H1 (cell line): ENCODE results near the gene ZW10. TPM values are rescaled to one million over a fixed set of nuclear protein-coding genes. Genes with fewer than 3 reads are reported as not detected.

Experiments used
- CTCF ChIA-PET: fragments of 300-600 bp; sonication (Branson Sonifier 250); formaldehyde crosslinking; loops from one replicate; lab custom pipeline; 2021; ENCODE audit not compliant: partially characterized antibody; lab: Charles Lee
- POLR2A ChIA-PET: fragments of 300-600 bp; sonication (Branson Sonifier 250); formaldehyde crosslinking; loops from one replicate; lab custom pipeline; 2021; ENCODE audit warnings: inconsistent platforms; ENCODE audit not compliant: partially characterized antibody; lab: Charles Lee
- DNase-seq, 2 experiments: peaks; one replicate each; pipeline versions ENCODE4 v3.0.0 to v3.0.0-alpha.2; 2010 to 2022; ENCODE audit warnings: low spot score in 2 of 2, low read depth in 1 of 2, mixed read lengths in 1 of 2
- FAIRE-seq: peaks from 2 replicates; lab custom pipeline; 2011; peaks lifted over from hg19 to GRCh38; lab: Jason Lieb, UNC
- H2AFZ ChIP-seq: 2 replicates; pipeline ENCODE4 v1.8.1; 2012; ENCODE audit warnings: low read length, inconsistent platforms
- H2AK5ac ChIP-seq: 2 replicates; pipeline ENCODE4 v1.6.1; 2013; ENCODE audit warnings: low read depth, low read length
- H2BK120ac ChIP-seq: replicated peaks from 2 replicates; pipeline ENCODE3; 2013; ENCODE audit warnings: low read depth, low read length, inconsistent platforms
- H2BK12ac ChIP-seq: 2 replicates; pipeline ENCODE4 v1.6.1; 2013; ENCODE audit warnings: low read depth, low read length
- H2BK15ac ChIP-seq: 2 replicates; pipeline ENCODE4 v1.6.1; 2013; ENCODE audit warnings: low read length
- H2BK20ac ChIP-seq: 2 replicates; pipeline ENCODE4 v1.6.1; 2013; ENCODE audit warnings: low read length
- H2BK5ac ChIP-seq: 2 replicates; pipeline ENCODE4 v1.6.1; 2013; ENCODE audit warnings: low read depth, low read length
- H3K14ac ChIP-seq: 2 replicates; pipeline ENCODE4 v1.6.1; 2013; ENCODE audit warnings: inconsistent platforms; ENCODE audit not compliant: insufficient read length
- H3K18ac ChIP-seq: 2 replicates; pipeline ENCODE4 v1.6.1; 2013; ENCODE audit warnings: low read length; ENCODE audit errors: extremely low read depth
- H3K23ac ChIP-seq: 2 replicates; pipeline ENCODE4 v1.6.1; 2013; ENCODE audit warnings: inconsistent platforms; ENCODE audit not compliant: insufficient read length
- H3K23me2 ChIP-seq: 2 replicates; pipeline ENCODE4 v1.6.1; 2013; ENCODE audit warnings: low read depth, low read length
- H3K27ac ChIP-seq: 2 replicates; pipeline ENCODE4 v1.6.1; 2011; ENCODE audit warnings: low read depth, low read length, inconsistent platforms
- H3K27me3 ChIP-seq, 4 experiments: replicated peaks in 1 of 4; 1 replicate in 1 of 4; 2 replicates in 3 of 4; pipeline versions ENCODE4 v1.6.1 to v1.8.1; 2011 to 2013; ENCODE audit warnings: low read length in 3 of 4, mild to moderate bottlenecking in 3 of 4, inconsistent platforms in 2 of 4, mixed read lengths in 2 of 4, moderate library complexity in 1 of 4; ENCODE audit not compliant: control insufficient read depth in 3 of 4, insufficient read depth in 3 of 4; ENCODE audit errors: extremely low read depth in 1 of 4
- H3K36me3 ChIP-seq, 4 experiments: 2 replicates each; pipeline versions ENCODE4 v1.6.1 to v1.8.1; 2011 to 2013; ENCODE audit warnings: mild to moderate bottlenecking in 4 of 4, low read length in 3 of 4, moderate library complexity in 2 of 4, control low read depth in 1 of 4, inconsistent platforms in 1 of 4; ENCODE audit not compliant: insufficient read depth in 4 of 4, control insufficient read depth in 2 of 4
- H3K4ac ChIP-seq: replicated peaks from 2 replicates; pipeline ENCODE3; 2013; ENCODE audit warnings: low read length, low read depth, mixed read lengths, inconsistent platforms; ENCODE audit not compliant: insufficient read length
- H3K4me1 ChIP-seq, 4 experiments: replicated peaks in 1 of 4; 1 replicate in 1 of 4; 2 replicates in 3 of 4; pipeline versions ENCODE4 v1.6.1 to v1.8.1; 2011 to 2013; ENCODE audit warnings: low read length in 3 of 4, inconsistent platforms in 2 of 4, mixed read lengths in 1 of 4; ENCODE audit not compliant: insufficient read depth in 4 of 4, control insufficient read depth in 3 of 4
- H3K4me2 ChIP-seq, 2 experiments: 2 replicates each; pipeline versions ENCODE4 v1.6.1 to v1.8.1; 2011 to 2013; ENCODE audit warnings: low read depth in 2 of 2, low read length in 2 of 2, control low read depth in 1 of 2, inconsistent platforms in 1 of 2, mild to moderate bottlenecking in 1 of 2; ENCODE audit not compliant: insufficient read depth in 1 of 2
- H3K4me3 ChIP-seq, 4 experiments: fragments of 200-600, 300-600 bp in 1 of 4; sonication (generic), shearing (Covaris generic), sonication (Bioruptor Twin) in 1 of 4; 2 replicates each; pipeline versions ENCODE4 v1.5.1 to v1.8.1; 2011 to 2016; ENCODE audit warnings: low read length in 4 of 4, low read depth in 3 of 4, control low read depth in 2 of 4, inconsistent platforms in 2 of 4, mild to moderate bottlenecking in 2 of 4, mixed read lengths in 1 of 4, moderate library complexity in 1 of 4; ENCODE audit not compliant: insufficient read depth in 2 of 4; ENCODE audit errors: extremely low read depth in 1 of 4
- H3K56ac ChIP-seq: replicated peaks from 2 replicates; pipeline ENCODE3; 2013; ENCODE audit warnings: low read depth, mild to moderate bottlenecking, mixed read lengths, low read length, inconsistent platforms; ENCODE audit not compliant: insufficient read length
- H3K79me1 ChIP-seq: 2 replicates; pipeline ENCODE4 v1.6.1; 2013; ENCODE audit warnings: low read depth, low read length, control low read depth
- H3K79me2 ChIP-seq, 2 experiments: 2 replicates each; pipeline versions ENCODE4 v1.6.1 to v1.8.1; 2012 to 2013; ENCODE audit warnings: low read length in 2 of 2, mild to moderate bottlenecking in 2 of 2, inconsistent platforms in 1 of 2; ENCODE audit not compliant: insufficient read depth in 2 of 2, control insufficient read depth in 1 of 2
- H3K9ac ChIP-seq, 4 experiments: replicated peaks in 1 of 4; 1 replicate in 1 of 4; 2 replicates in 3 of 4; pipeline versions ENCODE4 v1.6.1 to v1.8.1; 2011 to 2013; ENCODE audit warnings: low read depth in 3 of 4, low read length in 3 of 4, control low read depth in 2 of 4, mild to moderate bottlenecking in 2 of 4, moderate library complexity in 2 of 4, inconsistent platforms in 1 of 4; ENCODE audit errors: extremely low read depth in 1 of 4
- H3K9me3 ChIP-seq, 2 experiments: 2 replicates each; pipeline versions ENCODE4 v1.6.1 to v1.8.1; 2012 to 2013; ENCODE audit warnings: mild to moderate bottlenecking in 2 of 2, moderate library complexity in 2 of 2, control low read depth in 1 of 2, inconsistent platforms in 1 of 2, low read depth in 1 of 2, low read length in 1 of 2, mixed read lengths in 1 of 2; ENCODE audit not compliant: insufficient read depth in 2 of 2
- H4K20me1 ChIP-seq, 2 experiments: replicated peaks in 1 of 2; 2 replicates each; pipeline versions ENCODE3 to v1.8.1; 2011 to 2013; ENCODE audit warnings: inconsistent platforms in 2 of 2, low read length in 2 of 2, mild to moderate bottlenecking in 1 of 2; ENCODE audit not compliant: insufficient read depth in 2 of 2, control insufficient read depth in 1 of 2
- H4K5ac ChIP-seq: 2 replicates; pipeline ENCODE4 v1.6.1; 2013; ENCODE audit warnings: low read length, low read depth, mixed read lengths, inconsistent platforms; ENCODE audit not compliant: insufficient read length
- H4K8ac ChIP-seq: 2 replicates; pipeline ENCODE4 v1.8.0; 2013; ENCODE audit warnings: mild to moderate bottlenecking, moderate library complexity, low read length, inconsistent platforms; ENCODE audit not compliant: insufficient read depth; ENCODE audit errors: extremely low read depth
- H4K91ac ChIP-seq: replicated peaks from 2 replicates; pipeline ENCODE3; 2013; ENCODE audit warnings: low read length, mixed read lengths, inconsistent platforms; ENCODE audit not compliant: insufficient read length
- ASH2L ChIP-seq: fragments of 200-600, 300-600 bp; sonication (generic); IDR thresholded peaks from one replicate; pipeline ENCODE4 v1.7.1; 2017; ENCODE audit warnings: low read length
- ATF2 ChIP-seq: IDR thresholded peaks from 2 replicates; pipeline ENCODE4 v1.6.1; 2012; ENCODE audit warnings: low read length, inconsistent platforms
- CBX5 ChIP-seq: fragments of 300-800, 300-1000 bp; sonication (generic); IDR thresholded peaks from 2 replicates; pipeline ENCODE4 v1.7.1; 2016; ENCODE audit warnings: antibody characterized with exemption, low read length, low read depth
- CEBPB ChIP-seq: IDR thresholded peaks from 2 replicates; pipeline ENCODE4 v1.6.1; 2012; ENCODE audit warnings: low read depth, low read length
- CREB1 ChIP-seq: IDR thresholded peaks from 2 replicates; pipeline ENCODE4 v1.6.1; 2012; ENCODE audit warnings: inconsistent platforms
- CTCF ChIP-seq, 3 experiments: IDR thresholded peaks; 1 replicate in 2 of 3; 2 replicates in 1 of 3; pipeline versions ENCODE4 v1.5.1 to v1.6.1; 2011; ENCODE audit warnings: low read length in 3 of 3, mild to moderate bottlenecking in 3 of 3, inconsistent platforms in 2 of 3, low read depth in 1 of 3, moderate library complexity in 1 of 3; ENCODE audit not compliant: insufficient read depth in 1 of 3; ENCODE audit errors: control extremely low read depth in 1 of 3
- FOSL1 ChIP-seq: IDR thresholded peaks from 2 replicates; pipeline ENCODE4 v1.6.1; 2011; ENCODE audit warnings: mild to moderate bottlenecking, low read depth, low read length, moderate library complexity; ENCODE audit not compliant: insufficient read depth
- GABPA ChIP-seq: IDR thresholded peaks from 2 replicates; pipeline ENCODE4 v1.6.1; 2011; ENCODE audit warnings: mild to moderate bottlenecking, low read length, moderate library complexity, borderline replicate concordance; ENCODE audit not compliant: insufficient read depth
- HDAC6 ChIP-seq: IDR thresholded peaks from one replicate; pipeline ENCODE4 v1.7.1; 2012; ENCODE audit warnings: low read depth, mild to moderate bottlenecking, inconsistent platforms, low read length, moderate library complexity
- POLR2A ChIP-seq, 2 experiments: IDR thresholded peaks; 1 replicate in 1 of 2; 2 replicates in 1 of 2; pipeline ENCODE4 v1.6.1; 2011; ENCODE audit warnings: low read depth in 2 of 2, low read length in 2 of 2, mild to moderate bottlenecking in 2 of 2; ENCODE audit errors: control extremely low read depth in 1 of 2
- RFX5 ChIP-seq: IDR thresholded peaks from 2 replicates; pipeline ENCODE4 v1.6.1; 2011; ENCODE audit warnings: low read depth, low read length, improper control_type of control experiment, borderline replicate concordance
- WGBS, 2 experiments: shearing (Covaris generic) in 1 of 2; methylation state at CpG; one replicate each; pipeline versions ENCODE4 v1.1.6 to v1.1.7; 2013 to 2015; ENCODE audit warnings: low lambda C conversion rate in 2 of 2, mixed read lengths in 2 of 2, inconsistent platforms in 1 of 2, low coverage in 1 of 2, missing lambda C conversion rate in 1 of 2; ENCODE audit not compliant: insufficient replicate concordance in 2 of 2, insufficient coverage in 1 of 2, insufficient read length in 1 of 2; ENCODE audit errors: extremely low coverage in 1 of 2, missing lambda C conversion rate in 1 of 2; 5-methylcytosine and 5-hydroxymethylcytosine counted together
- polyA plus RNA-seq, 7 experiments: library from polyadenylated mRNA; depleted of rRNA in 3 of 7; stranded (reverse) in 5 of 7; unstranded in 2 of 7; fragments of >200 nt in 5 of 7; fragments of 200-250 nt in 2 of 7; gene quantifications; 1 replicate in 5 of 7; 2 replicates in 1 of 7; 4 replicates in 1 of 7; pipeline versions ENCODE4 v1.2.1 to v1.2.3, GENCODE V29; 2011 to 2013; ENCODE audit warnings: missing spikeins in 2 of 7, mixed read lengths in 2 of 7
- total RNA-seq: library from RNA; stranded (reverse); fragmentation: NEBNext Ultra II Directional; extraction: Animal tissue kit (Norgen Biotek cat#: 25700); gene quantifications from 2 replicates; pipeline ENCODE4 v1.2.1, GENCODE V29; 2021

The ZW10 gene
- total and polyA plus RNA-seq, 2 of the 8 experiments (the other 6 are each of a cell fraction or from before 2014, with no cell fraction given), result 9.0 to 25.3 TPM

GRCh38 chr11:113732092-113732491 lies 41.4 kb downstream of the ZW10 start:
- CTCF ChIA-PET, result interaction anchor here (0.6 to 5.8 kb wide), 25 partner anchors 9 to 577 kb away, joined by 3 to 64 read pairs (median 4); no protein-coding TSS in a partner anchor
- H3K27me3 ChIP-seq, result no peaks in the 10 kb centered on the region
- no peak overlapping the region for H2BK15ac ChIP-seq
- no peak overlapping the region for H2BK20ac ChIP-seq
- H3K4me3 ChIP-seq, result no peak overlapping the region
- no peak overlapping the region for H2BK5ac ChIP-seq
- no peaks in the 10 kb centered on the region for H3K79me2 ChIP-seq
- H4K8ac ChIP-seq, result no peak overlapping the region
- no peaks in the 10 kb centered on the region for H3K23me2 ChIP-seq
- no peak overlapping the region for H3K4me2 ChIP-seq
- 76% methylated on average over 4 of the region's 5 CpGs; no CpG with 5 or more reads in 1 of the 2 experiments for WGBS, 2 experiments
- H3K18ac ChIP-seq, result no peak overlapping the region
- H4K91ac ChIP-seq, result no peak overlapping the region
- no peak overlapping the region for H3K14ac ChIP-seq
- H2BK12ac ChIP-seq, result no peak overlapping the region
- no peak overlapping the region for H3K23ac ChIP-seq
- H3K4me1 ChIP-seq, result no peaks in the 10 kb centered on the region
- DNase-seq (no peak), FAIRE-seq (no peak)
- no peak overlapping the region for H3K56ac ChIP-seq
- POLR2A ChIA-PET, result no interaction called here
- H3K27ac ChIP-seq, result no peak overlapping the region
- no peak overlapping the region for H2AK5ac ChIP-seq
- peaks cover 0 to 31% (median 22%) of the 10 kb centered on the region in 4 experiments; a peak in 7 of 8 replicates for H3K36me3 ChIP-seq
- H2BK120ac ChIP-seq, result no peak overlapping the region
- H4K5ac ChIP-seq, result no peak overlapping the region
- no peaks in the 10 kb centered on the region for H3K9me3 ChIP-seq
- H4K20me1 ChIP-seq, result no peaks in the 10 kb centered on the region
- H3K79me1 ChIP-seq, result no peaks in the 10 kb centered on the region
- H3K4ac ChIP-seq, result no peak overlapping the region
- H2AFZ ChIP-seq, result no peak overlapping the region
- no peak overlapping the region for H3K9ac ChIP-seq
- TF ChIP-seq FOSL1 (no peak), RFX5 (no peak), GABPA (no peak), CBX5 (no peak), CREB1 (no peak), POLR2A (IDR thresholded peaks at IDR 0.05; ENCODE audit: control extremely low read depth in 1 of 2, low read depth in 2 of 2, low read length in 2 of 2) (no peak), CTCF (IDR thresholded peaks at IDR 0.05; ENCODE audit: control extremely low read depth in 1 of 3, insufficient read depth in 1 of 3, low read depth in 1 of 3, low read length in 3 of 3) (no peak), ASH2L (no peak), HDAC6 (no peak), ATF2 (no peak), CEBPB (no peak)
